Measurements from ENCODE around the gene LAMP2. TPM values are rescaled to one million over a fixed set of nuclear protein-coding genes. Genes with fewer than 3 reads are reported as not detected.

Gene LAMP2
- total and polyA plus RNA-seq, 7 donors, result 12.6 to 92.0 (median 61.8) TPM

DNA sequence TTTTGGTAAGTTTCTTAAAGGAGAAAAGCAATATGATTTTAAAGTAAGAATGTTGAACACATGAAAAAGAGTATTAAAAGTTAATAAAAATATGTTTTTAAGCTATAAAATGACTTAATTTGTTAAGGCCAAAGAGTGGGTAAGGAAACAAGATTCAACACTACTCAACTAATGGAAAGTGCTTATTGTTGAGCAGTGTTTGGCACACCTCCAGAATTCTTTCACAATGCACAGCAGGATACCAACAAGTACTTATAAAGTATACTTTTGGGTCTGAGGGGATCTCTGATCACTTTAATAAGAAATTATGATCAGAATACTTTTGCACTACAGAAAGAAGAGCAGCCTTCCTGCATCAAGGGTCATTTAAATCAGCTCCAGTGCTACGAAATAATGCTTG, 5.9 kb downstream of the LAMP2 start:
- 91 to 100% methylated on average over 1 of the region's 1 CpG for WGBS, 2 donors
- Histone ChIP-seq H3K9me3 (no peaks in the 10 kb centered on the region), H3K4me3 (no peak overlapping the region), H3K27me3 (no peaks in the 10 kb centered on the region), H3K27ac (no peak overlapping the region), H3K36me3 (no peaks in the 10 kb centered on the region), H3K4me1 (peaks cover 0 to 31% (median 19%) of the 10 kb centered on the region in 4 donors)
- DNase-seq, result no peak
- intact Hi-C loops (cut with DNase I), result no loop called here
- TF ChIP-seq, protein P1, sequence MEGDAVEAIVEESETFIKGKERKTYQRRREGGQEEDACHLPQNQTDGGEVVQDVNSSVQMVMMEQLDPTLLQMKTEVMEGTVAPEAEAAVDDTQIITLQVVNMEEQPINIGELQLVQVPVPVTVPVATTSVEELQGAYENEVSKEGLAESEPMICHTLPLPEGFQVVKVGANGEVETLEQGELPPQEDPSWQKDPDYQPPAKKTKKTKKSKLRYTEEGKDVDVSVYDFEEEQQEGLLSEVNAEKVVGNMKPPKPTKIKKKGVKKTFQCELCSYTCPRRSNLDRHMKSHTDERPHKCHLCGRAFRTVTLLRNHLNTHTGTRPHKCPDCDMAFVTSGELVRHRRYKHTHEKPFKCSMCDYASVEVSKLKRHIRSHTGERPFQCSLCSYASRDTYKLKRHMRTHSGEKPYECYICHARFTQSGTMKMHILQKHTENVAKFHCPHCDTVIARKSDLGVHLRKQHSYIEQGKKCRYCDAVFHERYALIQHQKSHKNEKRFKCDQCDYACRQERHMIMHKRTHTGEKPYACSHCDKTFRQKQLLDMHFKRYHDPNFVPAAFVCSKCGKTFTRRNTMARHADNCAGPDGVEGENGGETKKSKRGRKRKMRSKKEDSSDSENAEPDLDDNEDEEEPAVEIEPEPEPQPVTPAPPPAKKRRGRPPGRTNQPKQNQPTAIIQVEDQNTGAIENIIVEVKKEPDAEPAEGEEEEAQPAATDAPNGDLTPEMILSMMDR (IDR thresholded peaks at IDR 0.05), result no peak
- TF ChIP-seq EP300 (IDR thresholded peaks at IDR 0.05) (no peak), POLR2AphosphoS5 (IDR thresholded peaks at IDR 0.05) (no peak), POLR2A (IDR thresholded peaks at IDR 0.05) (no peak)

DNA sequence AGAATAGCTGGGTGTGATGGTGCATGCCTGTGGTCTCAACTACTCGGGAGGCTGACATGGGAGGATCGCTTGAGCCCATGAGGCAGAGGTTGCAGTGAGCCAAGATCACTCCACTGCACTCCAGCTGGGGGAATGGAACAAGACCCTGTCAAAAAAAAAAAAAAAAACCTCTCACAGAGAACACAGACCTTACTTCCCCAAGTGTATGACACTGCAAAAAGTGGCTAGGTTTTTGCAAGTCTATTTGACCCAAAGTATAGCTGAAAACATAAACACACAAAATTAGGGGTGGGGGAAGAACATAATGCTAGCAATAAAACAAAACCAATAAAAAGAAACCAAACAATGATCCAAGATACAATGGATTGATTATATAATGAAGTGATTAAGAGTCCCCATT, 6.7 kb downstream of the LAMP2 start:
- Histone ChIP-seq H3K4me3 (no peak overlapping the region), H3K4me1 (peaks cover 0 to 32% (median 17%) of the 10 kb centered on the region in 4 donors), H3K27ac (no peak overlapping the region), H3K9me3 (no peaks in the 10 kb centered on the region), H3K36me3 (no peaks in the 10 kb centered on the region), H3K27me3 (no peaks in the 10 kb centered on the region)
- intact Hi-C loops (cut with DNase I), result no loop called here
- WGBS, 2 donors, result 76 to 90% methylated on average over 2 of the region's 2 CpGs
- no peak for DNase-seq
- TF ChIP-seq EP300 (IDR thresholded peaks at IDR 0.05) (no peak), POLR2AphosphoS5 (IDR thresholded peaks at IDR 0.05) (no peak), POLR2A (IDR thresholded peaks at IDR 0.05) (no peak)
- TF ChIP-seq, protein P1 (IDR thresholded peaks at IDR 0.05), result no peak

DNA sequence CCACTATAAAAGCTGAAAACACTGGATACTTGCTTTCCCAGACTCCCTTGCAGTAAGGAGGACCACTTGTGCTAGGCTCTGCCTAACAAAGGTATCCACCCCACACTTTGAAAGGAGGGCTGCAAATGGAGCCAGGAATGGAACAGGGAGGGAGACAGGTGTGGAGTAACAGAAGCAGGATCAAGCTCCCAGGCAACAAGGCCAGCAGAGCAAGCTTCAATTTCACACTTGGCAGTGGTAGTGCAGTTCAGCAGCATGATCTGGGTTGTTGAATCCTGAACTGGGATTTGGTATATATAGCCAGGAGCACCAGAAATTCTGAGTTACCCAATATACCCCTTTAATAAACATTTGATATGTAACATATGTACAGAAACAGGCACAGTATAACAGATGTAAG, 9.8 kb downstream of the LAMP2 start:
- TF ChIP-seq, protein P1 (IDR thresholded peaks at IDR 0.05), result no peak
- TF ChIP-seq POLR2A (IDR thresholded peaks at IDR 0.05) (no peak), EP300 (IDR thresholded peaks at IDR 0.05) (no peak), POLR2AphosphoS5 (IDR thresholded peaks at IDR 0.05) (no peak)
- Histone ChIP-seq H3K4me3 (no peak overlapping the region), H3K9me3 (no peaks in the 10 kb centered on the region), H3K36me3 (peaks cover 0 to 16% (median 0%) of the 10 kb centered on the region in 4 donors), H3K27me3 (no peaks in the 10 kb centered on the region), H3K4me1 (peaks cover 0 to 29% (median 16%) of the 10 kb centered on the region in 4 donors), H3K27ac (peak overlapping the region in 1 of 4 donors; percentile 59)
- intact Hi-C loops (cut with DNase I), result loop anchor here (5.0 kb wide), 1 partner anchor 207 kb away; the partner anchor contains the start of gene ZBTB33
- no peak for DNase-seq

DNA sequence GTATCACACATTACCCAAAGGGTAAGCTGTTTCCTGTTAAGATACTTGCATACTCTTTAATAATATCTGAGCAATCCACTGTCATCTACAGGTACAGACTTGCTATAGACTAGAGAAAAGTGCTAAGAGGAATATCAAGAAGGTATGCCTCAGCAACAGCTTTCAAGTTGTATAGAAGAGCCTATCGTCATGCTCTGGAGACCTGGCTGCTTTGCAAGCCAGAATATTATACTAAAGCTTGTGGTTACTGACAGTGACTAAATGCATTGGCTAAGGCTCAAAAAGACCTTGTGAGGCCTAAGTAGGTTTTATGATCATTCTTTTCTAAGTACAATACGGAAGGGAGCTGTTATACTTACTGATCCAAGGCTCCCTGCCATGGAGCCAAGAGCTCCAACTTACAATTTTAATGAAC, 11.3 kb downstream of the LAMP2 start:
- no peak overlapping the region for H3K4me3 ChIP-seq
- peaks cover 0 to 29% (median 16%) of the 10 kb centered on the region in 4 donors for H3K4me1 ChIP-seq
- 16 to 25% methylated on average over 2 of the region's 2 CpGs for WGBS, 2 donors
- no peak for DNase-seq
- H3K27me3 ChIP-seq, result no peaks in the 10 kb centered on the region
- H3K27ac ChIP-seq, result peak overlapping the region; percentile 22 to 62 (median 57)
- no peaks in the 10 kb centered on the region for H3K9me3 ChIP-seq
- peaks cover 0 to 17% (median 0%) of the 10 kb centered on the region in 4 donors for H3K36me3 ChIP-seq
- intact Hi-C loops (cut with DNase I), result loop anchor here (5.0 kb wide), 1 partner anchor 205 kb away; the partner anchor contains the start of gene ZBTB33
- TF ChIP-seq POLR2AphosphoS5 (IDR thresholded peaks at IDR 0.05) (peak in 1 of 4 donors; percentile 38), POLR2A (IDR thresholded peaks at IDR 0.05) (no peak), EP300 (IDR thresholded peaks at IDR 0.05) (no peak)

DNA sequence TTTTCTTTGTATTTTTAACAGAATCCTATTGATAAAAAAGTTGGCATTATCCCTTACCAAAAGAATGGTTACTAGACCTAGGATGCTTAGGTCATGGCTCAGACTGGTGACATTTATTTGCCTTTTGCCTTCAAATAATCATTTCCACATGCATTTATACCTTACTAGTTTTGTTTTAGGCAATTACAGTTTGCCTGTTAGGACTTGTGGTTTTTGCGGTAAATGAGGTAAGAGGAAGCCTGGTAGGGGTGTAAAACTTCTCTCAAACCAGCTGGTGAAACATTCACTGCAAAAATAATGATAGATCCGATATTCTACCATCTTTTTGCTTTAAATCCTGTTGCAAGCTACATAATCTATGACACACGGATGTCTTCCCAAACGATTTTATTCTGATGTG, 12.1 kb downstream of the LAMP2 start:
- no peak for DNase-seq
- Histone ChIP-seq H3K9me3 (no peaks in the 10 kb centered on the region), H3K27me3 (no peaks in the 10 kb centered on the region), H3K4me3 (no peak overlapping the region), H3K27ac (peak overlapping the region in 2 of 4 donors; percentile 59 to 62), H3K36me3 (peaks cover 0 to 17% (median 0%) of the 10 kb centered on the region in 4 donors), H3K4me1 (peaks cover 0 to 29% (median 16%) of the 10 kb centered on the region in 4 donors)
- WGBS, 2 donors, result 38 to 72% methylated on average over 4 of the region's 4 CpGs
- intact Hi-C loops (cut with DNase I), result loop anchor here (5.0 kb wide), 1 partner anchor 205 kb away; the partner anchor contains the start of gene ZBTB33
- TF ChIP-seq EP300 (IDR thresholded peaks at IDR 0.05) (no peak), POLR2A (IDR thresholded peaks at IDR 0.05) (no peak), POLR2AphosphoS5 (IDR thresholded peaks at IDR 0.05) (no peak)
- TF ChIP-seq, protein P1 (IDR thresholded peaks at IDR 0.05), result no peak

All from sigmoid colon (tissue), 7 donors.